Stimulated activated CD8-positive, alpha-beta memory T cell treated with anti-CD3 and anti-CD28 coated beads, Interleukin-4, amount 100 ng/mL, for 1 hour (primary cell): Measurements from ENCODE around the gene HSPA1L.
A peak's percentile ranks its signal among the peaks of the same experiment; 100 is the strongest.
"Not testable (repeated sequence)": the region's sequence is repeated elsewhere in the genome, so short reads cannot be mapped to it uniquely, and the experiment has no call there.

Experiments
- DNase-seq, 2 donors: peaks; one replicate each; pipeline ENCODE4 v3.0.0-alpha.2; 2020; ENCODE audit warnings: low read depth in 2 of 2, low spot score in 1 of 2

The HSPA1L gene

DNA sequence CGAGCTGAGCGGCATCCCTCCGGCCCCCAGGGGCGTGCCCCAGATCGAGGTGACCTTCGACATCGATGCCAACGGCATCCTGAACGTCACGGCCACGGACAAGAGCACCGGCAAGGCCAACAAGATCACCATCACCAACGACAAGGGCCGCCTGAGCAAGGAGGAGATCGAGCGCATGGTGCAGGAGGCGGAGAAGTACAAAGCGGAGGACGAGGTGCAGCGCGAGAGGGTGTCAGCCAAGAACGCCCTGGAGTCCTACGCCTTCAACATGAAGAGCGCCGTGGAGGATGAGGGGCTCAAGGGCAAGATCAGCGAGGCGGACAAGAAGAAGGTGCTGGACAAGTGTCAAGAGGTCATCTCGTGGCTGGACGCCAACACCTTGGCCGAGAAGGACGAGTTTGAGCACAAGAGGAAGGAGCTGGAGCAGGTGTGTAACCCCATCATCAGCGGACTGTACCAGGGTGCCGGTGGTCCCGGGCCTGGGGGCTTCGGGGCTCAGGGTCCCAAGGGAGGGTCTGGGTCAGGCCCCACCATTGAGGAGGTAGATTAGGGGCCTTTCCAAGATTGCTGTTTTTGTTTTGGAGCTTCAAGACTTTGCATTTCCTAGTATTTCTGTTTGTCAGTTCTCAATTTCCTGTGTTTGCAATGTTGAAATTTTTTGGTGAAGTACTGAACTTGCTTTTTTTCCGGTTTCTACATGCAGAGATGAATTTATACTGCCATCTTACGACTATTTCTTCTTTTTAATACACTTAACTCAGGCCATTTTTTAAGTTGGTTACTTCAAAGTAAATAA lies 2.2 kb upstream of the HSPA1L start:
- DNase-seq = not testable (repeated sequence)

DNA sequence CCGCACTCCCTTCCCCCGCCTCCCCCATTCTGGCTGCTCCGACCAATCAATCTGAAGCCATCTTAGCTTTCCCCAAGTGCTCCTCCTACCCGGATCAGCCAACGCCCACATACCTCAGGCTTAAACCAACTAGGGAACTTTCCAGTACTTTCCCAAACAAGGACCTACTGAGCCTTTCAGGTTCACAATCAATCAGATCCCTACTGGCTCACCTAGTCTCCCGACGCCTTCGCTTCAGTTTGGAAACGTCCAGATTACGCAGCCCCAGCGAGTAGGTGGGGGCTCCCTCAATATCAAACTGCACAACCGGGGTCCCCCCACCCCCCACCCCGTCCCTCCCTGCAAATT lies 432 bp downstream of the HSPA1L start:
- peak in 1 of 2 donors; percentile 47 for DNase-seq

DNA sequence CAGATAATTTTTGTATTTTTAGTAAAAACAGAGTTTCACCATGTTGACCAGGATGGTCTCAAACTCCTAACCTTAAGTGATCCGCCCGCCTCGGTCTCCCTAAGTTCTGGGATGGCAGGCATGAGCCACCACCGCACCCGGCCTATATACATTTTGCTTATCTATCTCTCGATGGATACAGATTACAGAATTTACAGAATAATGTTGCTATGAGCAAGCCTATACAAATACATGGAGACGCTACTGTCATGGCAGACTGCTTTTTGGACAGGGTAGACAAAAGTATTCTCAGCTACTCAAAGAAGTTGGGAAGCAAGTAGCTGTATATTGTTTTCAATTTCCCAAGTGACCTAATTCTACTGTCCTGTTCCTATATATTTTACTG lies 1.6 kb downstream of the HSPA1L start:
- DNase-seq = no peak

DNA sequence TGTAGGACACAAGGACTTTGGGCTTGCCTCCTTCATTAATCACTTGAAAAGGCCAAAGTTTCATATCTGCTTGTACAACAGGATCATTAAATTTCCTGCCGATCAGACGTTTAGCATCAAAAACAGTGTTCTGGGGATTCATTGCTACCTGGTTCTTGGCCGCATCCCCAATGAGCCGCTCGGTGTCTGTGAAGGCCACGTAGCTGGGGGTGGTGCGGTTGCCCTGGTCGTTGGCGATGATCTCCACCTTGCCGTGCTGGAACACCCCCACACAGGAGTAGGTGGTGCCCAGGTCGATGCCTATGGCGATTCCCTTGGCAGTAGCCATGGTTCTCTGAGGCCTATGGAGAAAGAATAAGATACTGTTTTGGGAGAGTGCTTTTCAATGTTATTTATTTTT lies 3.4 kb downstream of the HSPA1L start:
- no peak for DNase-seq

DNA sequence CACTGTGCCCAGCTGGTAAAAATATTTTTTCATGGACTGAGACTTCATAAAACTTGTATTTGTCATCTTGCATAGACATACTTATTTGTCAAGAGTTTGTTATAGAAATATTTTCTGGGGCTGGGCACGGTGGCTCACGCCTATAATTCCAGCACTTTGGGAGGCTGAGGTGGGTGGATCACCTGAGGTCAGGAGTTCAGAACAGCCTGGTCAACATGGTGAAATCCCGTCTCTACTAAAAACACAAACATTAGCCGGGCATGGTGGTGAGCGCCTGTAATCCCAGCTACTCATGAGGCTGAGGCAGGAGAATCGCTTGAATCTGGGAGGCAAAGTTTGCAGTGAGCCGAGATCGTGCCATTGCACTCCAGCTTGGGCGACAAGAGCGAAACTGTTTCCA lies 6.5 kb downstream of the HSPA1L start:
- DNase-seq = not testable (repeated sequence)

DNA sequence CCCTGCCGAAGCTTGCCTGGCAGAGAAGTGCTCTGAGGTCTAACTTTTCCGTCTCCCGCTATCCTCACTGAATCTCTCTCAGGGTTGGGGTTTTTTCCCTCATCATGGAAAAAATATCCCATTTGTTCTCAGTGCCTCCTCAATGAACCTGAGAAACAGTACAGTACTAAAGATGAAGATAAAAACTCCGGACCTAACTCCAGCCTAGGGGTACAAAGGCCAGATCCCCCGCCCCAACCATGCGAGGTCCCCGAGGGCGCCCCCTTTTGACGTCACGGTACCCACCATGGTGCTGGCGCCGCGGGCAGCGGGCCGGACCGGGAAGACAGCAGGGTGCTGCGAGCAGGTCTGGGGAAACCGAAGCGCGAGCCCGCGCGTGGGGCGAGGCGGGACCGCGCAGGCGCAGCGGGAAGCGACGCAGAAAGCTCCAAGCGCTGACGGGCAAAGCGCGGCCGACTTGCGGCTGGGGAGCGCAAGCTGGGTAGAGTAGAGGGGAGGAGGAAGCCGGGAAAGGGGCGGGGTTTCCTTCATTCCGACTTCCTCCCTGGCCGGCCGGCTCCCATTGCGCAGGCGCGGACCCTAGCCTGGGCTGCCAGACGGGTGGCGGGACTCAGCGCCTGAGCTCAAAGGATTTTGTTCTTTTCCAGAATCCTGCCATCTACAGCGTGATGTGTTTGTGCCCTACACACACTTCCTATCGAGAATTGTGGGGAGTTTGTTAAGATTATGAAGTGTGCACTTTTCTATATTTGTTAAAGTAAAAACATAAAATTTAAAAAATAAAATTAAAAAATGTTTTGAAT lies 8.4 kb downstream of the HSPA1L start, which contains the start of gene LSM2:
Gene LSM2 (minus strand): TSS at position 497 of the 803 bp plus-strand sequence. CDS start 209 bp downstream, at position 288.
- DNase-seq = peak; percentile 84 to 93

DNA sequence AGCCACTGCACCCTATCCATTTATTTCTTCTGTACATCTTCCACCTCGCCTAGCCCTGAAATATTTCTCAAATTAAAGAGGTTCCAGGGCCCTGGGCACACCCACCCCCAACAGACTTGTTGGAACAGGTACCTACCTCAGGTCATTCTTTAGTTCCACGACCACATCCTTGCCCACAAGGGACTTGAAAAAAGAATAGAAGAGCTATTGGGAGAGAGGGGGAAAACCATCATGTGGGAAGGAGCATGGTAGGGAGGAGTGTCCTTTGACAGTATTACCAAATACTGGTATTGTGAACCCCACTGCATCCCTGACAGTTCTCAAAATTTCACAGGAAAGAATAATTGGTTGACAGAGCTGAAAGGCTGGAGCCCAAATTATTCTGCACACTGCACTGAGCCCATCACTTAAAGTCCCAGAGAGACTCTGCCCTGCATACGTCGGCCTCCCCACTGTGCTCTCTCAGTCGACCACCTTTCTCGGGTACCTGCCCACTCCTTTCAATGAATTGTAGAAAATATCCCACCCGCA lies 9.1 kb downstream of the HSPA1L start:
- no peak for DNase-seq

DNA sequence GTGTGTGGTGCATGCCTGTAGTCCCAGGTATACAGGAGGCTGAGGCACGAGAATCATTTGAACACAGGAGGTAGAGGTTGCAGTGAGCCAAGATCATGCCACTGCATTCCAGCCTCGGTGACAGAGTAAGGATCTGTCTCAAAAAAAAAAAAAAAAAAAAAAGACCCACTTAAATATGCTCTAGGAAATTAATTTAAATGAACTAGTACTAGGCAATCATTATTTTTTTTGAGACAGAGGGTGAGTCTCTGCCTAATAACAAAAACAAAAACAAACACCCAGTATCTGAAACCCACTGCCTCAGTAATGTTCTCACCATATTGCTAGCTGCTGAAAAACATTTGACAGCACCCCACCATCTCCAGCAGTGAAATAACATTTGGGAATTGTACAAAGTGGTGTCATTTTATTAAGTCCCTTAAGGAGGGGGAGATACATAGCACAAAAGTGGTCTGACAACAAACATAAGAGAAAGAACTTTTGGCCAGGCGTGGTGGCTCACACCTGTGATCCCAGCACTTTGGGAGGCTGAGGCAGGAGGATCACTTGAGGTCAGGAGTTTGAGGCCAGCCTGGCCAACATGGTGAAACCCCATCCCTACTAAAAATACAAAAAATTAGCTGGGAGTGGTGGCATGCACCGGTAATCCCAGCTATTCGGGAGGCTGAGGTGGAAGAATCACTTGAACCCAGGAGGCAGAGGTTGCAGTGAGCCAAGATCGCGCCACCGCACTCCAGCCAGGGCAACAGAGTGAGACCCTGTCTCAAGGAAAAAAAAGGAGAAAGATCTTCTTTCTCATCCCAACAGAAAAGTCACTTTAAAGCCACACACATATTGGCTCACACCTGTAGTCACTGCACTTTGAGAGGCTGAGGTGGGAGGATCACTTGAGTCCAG lies 13.8 kb downstream of the HSPA1L start:
- not testable (repeated sequence) for DNase-seq

DNA sequence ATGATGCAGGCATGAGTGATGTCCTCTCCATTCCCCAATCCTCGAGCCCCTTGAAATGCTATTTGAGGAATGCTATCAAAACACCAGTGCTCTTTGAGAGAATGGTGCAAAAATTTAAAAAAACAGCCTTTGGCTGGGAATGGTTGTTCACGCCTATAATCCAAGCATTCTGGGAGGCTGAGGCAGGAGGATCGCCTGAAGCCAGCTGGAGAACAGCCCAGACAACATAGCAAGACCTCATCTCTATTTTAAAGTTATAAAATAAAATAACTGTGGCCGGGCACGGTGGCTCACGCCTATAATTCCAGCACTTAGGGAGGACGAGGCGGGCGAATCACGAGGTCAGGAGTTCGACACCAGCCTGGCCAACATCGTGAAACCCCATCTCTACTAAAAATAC lies 15.3 kb downstream of the HSPA1L start:
- DNase-seq = no peak

DNA sequence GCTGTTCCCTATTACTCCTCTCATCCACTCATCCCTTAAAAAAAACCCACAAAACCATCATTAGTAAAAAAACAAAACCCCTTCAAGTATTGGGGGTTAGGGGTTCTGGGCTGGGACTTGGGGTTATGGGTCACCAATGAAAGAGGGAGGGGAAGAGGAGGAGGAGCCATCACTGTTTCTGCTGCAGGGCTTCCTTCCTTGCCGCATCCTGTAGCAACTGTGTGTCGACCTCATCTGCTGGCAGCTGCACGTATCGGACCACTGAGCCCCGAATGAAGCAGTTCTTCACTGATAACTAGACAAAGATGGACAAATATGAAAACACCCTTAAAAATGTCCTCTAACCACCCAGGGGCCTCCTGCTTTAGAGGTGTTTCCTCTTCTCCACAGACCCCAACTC lies 17.5 kb downstream of the HSPA1L start:
- no peak for DNase-seq

DNA sequence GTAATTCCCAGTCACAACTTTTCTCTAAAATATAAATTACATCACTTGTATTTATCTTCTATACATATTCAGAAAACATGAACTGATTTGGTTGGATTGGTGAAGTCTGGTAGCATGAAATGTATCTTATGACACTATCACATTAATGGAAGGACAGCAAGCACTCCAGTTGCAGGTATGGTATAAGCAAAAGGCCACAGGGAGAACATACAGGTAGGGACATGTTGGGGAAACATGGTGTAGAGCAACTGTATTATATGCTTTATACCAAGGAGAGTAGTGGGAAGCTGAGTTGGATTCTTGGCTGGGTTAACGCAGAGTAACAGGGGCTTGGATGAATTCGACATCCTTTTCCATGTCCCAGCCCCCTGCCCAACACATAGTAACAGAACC lies 18.1 kb downstream of the HSPA1L start:
- DNase-seq = no peak

DNA sequence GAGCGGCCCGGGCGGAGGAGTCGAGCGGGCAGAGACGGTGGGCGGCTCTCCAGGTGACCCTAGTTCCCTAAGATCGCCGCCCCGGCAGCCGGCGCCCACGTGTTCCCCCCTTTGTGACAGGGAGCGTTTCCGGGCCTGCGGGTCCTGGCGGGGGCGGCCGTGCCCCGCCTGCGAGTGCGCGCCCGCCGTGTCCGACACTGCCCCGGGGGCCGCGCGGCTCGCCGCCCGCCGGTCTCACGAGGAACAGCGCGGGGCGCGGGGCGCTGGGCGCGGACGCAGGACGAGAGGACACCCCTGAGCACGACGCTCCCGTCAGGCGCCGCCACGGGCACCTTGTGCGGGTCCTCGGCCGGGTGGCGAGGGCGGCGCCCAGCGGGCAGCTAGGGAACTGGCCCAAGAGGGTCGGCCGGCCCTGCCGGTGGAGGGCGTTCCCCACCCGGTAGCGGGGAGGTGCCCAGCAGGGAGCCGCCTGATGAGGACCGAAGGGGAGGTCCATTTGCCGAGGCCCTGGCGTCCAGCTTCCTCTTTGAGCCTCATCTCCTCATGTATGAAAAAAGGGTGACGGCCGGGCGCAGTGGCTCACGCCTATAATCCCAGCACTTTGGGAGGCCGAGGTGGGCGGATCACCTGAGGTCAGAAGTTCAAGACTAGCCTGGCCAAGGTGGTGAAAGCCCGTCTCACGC lies 19.3 kb downstream of the HSPA1L start, which contains the start of gene VARS1:
Gene VARS1 (minus strand): TSS at position 137 of the 683 bp plus-strand sequence. CDS start 535 bp downstream, outside the sequence.
- DNase-seq = peak; percentile 54 to 72

DNA sequence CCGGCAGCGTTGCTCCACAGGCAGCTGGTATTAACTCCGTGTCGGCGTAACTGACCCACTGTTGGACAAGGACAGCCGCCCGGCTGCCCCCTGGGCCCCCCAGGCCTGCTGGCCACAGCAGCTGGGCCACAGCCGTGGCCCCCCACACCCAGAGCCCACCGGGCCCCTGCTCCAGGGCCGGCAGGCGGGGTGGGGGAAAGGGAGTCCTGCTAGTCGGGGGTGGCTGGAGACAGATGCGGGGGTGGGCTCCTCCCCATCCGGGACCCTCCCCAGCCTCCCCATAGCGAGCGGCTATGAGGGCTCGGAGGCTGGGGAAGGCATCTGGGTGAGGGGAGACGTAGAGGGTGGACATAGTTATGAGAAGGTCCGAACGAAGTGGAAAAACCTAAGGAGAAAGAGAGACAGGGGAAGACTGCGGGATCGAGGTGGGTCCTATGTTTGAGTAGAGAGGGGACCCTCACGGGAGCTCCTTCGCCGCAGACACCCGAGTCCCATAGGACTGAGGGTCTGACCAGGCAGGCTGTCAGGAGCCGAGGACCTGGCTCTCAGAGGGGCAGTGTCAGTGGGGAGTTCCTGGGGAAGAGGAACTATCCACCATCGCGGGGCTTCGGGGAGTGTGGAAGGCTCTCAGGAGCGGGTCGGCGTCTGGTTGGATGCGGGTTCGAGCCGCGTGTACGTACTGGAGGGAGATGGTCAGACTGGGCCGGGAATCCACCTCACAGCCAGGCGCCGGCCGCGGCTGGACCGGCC lies 20.0 kb downstream of the HSPA1L start:
- no peak for DNase-seq

DNA sequence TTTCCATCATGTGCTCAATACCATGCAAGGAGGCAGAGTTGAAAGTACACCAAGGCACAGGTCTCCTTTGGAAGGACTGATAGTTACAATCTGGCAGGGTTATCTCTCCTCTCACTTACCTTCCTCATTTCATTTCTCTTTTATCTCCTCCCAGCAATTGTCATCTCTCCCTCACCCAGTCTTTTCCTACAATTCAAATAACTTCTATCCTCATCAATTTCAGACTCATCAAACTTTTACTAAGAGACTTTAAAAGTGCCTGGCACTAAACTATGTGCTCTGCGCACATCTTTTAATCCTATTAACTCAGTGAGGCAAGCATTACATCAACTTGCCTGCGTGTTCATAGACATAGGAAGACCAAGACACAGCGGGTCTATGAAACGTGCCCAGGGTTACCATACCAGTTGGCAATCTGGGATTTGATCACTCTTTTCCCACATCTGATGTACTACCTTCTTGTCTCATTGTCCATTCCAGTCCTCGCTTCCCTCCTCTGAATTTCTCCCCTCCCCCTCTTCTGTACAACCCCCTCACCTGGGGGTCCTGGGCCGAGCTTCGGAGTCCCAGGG lies 20.7 kb downstream of the HSPA1L start:
- DNase-seq = no peak

DNA sequence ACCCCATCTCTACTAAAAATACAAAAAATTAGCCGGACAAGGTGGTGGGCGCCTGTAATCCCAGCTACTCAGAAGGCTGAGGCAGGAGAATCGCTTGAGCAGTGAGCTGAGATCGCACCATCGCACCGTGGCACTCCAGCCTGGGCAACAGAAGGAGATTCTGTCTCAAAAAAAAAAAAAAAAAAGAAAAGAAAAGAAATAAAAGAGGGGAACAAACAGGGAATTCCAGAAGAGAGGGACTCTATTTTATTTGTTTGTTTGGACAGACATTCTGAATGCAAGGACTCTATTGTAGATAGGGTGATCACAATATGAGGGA lies 21.2 kb downstream of the HSPA1L start:
- not testable (repeated sequence) for DNase-seq

DNA sequence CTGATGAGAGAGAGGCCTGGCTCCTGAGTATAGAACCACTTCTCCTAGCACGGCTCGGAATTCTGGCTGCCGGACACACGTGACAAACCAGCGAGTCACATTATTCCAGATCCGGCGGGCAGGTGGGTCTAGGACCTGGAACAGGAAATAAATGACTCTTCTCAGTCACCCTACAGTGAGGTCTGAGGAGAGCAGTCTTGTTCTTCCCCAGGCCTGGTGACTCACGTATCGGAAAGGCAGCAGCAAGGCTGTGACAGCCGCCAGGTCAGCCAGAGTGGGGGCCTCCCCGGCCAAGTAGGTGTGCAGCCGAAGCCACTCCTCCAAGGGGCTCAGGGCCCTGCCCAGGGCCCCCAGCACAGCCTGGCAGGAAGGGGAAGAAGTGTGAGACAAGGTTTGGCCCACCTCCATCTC lies 22.3 kb downstream of the HSPA1L start:
- no peak for DNase-seq

DNA sequence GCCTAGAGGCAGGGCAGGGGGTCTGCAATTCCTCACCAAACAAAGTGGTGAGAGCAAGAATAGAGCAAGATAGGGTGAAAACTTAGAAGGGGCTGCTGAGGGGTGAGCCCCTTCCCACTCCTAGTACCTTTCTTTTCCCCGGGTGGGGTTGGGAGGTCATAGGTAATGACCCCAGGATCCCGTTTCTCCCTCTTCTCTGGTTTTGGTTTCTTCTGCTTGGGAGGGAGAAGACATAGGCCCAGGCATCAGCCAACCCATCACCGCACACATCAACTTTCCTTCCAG lies 23.1 kb downstream of the HSPA1L start:
- DNase-seq = no peak

DNA sequence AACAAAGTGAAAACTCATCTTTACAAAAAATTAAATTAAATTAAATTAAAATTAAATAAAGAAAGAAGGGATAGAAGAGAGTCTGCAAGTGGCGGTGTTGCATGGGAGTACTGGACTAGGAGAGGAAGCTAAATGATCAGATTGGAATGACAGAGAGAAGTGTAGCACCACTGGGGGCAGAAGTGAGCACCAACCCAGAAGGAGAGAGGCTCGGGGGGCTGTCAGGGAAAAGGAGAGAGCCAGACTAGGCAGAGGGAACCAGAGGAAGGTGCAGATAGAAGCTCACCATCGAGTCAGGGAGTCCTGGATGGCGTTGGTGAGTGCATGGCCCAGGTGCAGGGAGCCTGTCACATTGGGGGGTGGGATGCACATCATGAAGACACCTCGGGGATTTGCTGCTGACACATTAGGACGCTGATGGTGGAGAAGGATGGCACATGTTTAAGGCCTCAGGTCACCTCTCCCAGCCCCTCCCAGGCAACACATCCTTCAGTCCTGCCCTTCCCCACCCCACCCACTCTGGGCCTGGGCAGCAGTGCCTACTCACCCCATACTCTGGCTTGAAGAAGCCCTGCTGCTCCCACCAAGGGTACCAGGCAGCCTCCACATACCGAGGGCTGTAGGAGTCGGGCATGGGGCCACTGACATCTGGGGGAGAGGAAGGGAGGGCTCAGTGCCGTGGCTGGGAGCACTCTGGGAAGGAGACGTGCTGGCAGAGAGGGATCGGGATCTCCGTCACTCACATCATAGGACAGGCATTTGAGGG lies 23.6 kb downstream of the HSPA1L start:
- DNase-seq = no peak

DNA sequence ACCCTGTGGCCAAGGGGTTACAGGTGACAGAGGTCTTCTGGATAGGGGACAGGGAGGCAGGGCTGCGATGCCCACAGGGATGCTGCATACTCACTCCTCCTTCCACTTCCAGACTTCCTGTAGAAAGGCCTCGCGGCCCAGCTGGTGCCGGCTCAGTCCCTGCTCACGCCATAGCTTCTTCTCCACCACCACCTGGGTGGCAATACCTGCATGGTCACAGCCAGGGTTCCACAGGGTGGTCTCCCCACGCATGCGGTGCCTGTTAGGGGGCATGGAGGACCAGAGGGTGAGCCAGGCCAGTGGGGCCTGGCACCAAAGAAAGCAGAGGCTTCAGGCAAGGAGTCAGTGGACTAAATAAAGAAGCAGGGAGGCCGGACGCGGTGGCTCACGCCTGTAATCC lies 29.6 kb downstream of the HSPA1L start:
- DNase-seq = no peak
